WTC11 (cell line): ENCODE measurements around the gene TMSB15A.

ENCODE experiments used
- CTCF ChIP-seq: fragments of 200-600 bp; IDR thresholded peaks from 2 replicates; pipeline ENCODE4 v1.8.0; 2022; ENCODE audit warnings: antibody characterized with exemption
- FOXK1 ChIP-seq: sonication (generic); formaldehyde crosslinking; IDR thresholded peaks from 2 replicates; pipeline ENCODE4 v1.8.0; 2022; ENCODE audit warnings: mild to moderate bottlenecking, moderate library complexity, missing genetic modification reagents
- GABPB1 ChIP-seq: sonication (generic); formaldehyde crosslinking; IDR thresholded peaks from 2 replicates; pipeline ENCODE4 v1.8.1; 2023; ENCODE audit warnings: mild to moderate bottlenecking, missing genetic modification reagents
- JUN ChIP-seq: sonication (generic); formaldehyde crosslinking; IDR thresholded peaks from 2 replicates; pipeline ENCODE4 v1.8.0; 2023; ENCODE audit warnings: mild to moderate bottlenecking, missing genetic modification reagents
- TF ChIP-seq, protein P1 (sequence below): sonication (generic); formaldehyde crosslinking; IDR thresholded peaks from 2 replicates; pipeline ENCODE4 v1.8.1; 2023; ENCODE audit warnings: mild to moderate bottlenecking, missing genetic modification reagents, borderline replicate concordance
- TF ChIP-seq, protein P2 (sequence below): sonication (generic); formaldehyde crosslinking; IDR thresholded peaks from 2 replicates; pipeline ENCODE4 v1.8.1; 2022; ENCODE audit warnings: mild to moderate bottlenecking, missing genetic modification reagents, moderate library complexity, borderline replicate concordance

GRCh38 chrX:102535958-102536357 lies 19.4 kb upstream of the TMSB15A start:
- TF ChIP-seq FOXK1 (CRISPR knock-in tag) (no peak), JUN (CRISPR knock-in tag) (no peak), GABPB1 (no peak), CTCF (no peak)
- TF ChIP-seq, protein P1, sequence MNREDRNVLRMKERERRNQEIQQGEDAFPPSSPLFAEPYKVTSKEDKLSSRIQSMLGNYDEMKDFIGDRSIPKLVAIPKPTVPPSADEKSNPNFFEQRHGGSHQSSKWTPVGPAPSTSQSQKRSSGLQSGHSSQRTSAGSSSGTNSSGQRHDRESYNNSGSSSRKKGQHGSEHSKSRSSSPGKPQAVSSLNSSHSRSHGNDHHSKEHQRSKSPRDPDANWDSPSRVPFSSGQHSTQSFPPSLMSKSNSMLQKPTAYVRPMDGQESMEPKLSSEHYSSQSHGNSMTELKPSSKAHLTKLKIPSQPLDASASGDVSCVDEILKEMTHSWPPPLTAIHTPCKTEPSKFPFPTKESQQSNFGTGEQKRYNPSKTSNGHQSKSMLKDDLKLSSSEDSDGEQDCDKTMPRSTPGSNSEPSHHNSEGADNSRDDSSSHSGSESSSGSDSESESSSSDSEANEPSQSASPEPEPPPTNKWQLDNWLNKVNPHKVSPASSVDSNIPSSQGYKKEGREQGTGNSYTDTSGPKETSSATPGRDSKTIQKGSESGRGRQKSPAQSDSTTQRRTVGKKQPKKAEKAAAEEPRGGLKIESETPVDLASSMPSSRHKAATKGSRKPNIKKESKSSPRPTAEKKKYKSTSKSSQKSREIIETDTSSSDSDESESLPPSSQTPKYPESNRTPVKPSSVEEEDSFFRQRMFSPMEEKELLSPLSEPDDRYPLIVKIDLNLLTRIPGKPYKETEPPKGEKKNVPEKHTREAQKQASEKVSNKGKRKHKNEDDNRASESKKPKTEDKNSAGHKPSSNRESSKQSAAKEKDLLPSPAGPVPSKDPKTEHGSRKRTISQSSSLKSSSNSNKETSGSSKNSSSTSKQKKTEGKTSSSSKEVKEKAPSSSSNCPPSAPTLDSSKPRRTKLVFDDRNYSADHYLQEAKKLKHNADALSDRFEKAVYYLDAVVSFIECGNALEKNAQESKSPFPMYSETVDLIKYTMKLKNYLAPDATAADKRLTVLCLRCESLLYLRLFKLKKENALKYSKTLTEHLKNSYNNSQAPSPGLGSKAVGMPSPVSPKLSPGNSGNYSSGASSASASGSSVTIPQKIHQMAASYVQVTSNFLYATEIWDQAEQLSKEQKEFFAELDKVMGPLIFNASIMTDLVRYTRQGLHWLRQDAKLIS: no peak
- TF ChIP-seq, protein P2, sequence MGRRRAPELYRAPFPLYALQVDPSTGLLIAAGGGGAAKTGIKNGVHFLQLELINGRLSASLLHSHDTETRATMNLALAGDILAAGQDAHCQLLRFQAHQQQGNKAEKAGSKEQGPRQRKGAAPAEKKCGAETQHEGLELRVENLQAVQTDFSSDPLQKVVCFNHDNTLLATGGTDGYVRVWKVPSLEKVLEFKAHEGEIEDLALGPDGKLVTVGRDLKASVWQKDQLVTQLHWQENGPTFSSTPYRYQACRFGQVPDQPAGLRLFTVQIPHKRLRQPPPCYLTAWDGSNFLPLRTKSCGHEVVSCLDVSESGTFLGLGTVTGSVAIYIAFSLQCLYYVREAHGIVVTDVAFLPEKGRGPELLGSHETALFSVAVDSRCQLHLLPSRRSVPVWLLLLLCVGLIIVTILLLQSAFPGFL: no peak
